HL-60 (cell line): ENCODE results near the gene FAM149B1.

Experiments used
- GABPA ChIP-seq: IDR thresholded peaks from 2 replicates; pipeline ENCODE4 v1.6.1; 2012; ENCODE audit warnings: low read depth
- POLR2AphosphoS5 ChIP-seq: IDR thresholded peaks from 2 replicates; pipeline ENCODE4 v1.6.1; 2012; ENCODE audit warnings: low read depth
- SPI1 ChIP-seq: IDR thresholded peaks from 2 replicates; pipeline ENCODE4 v1.6.1; 2012; ENCODE audit warnings: low read depth, mild to moderate bottlenecking, borderline replicate concordance
- TF ChIP-seq, protein P1 (sequence below): IDR thresholded peaks from one replicate; pipeline ENCODE4 v1.5.1; 2011; ENCODE audit warnings: low read length, control low read depth, inconsistent platforms; ENCODE audit not compliant: insufficient read depth
- TF ChIP-seq, protein P2 (sequence below): IDR thresholded peaks from 2 replicates; pipeline ENCODE4 v1.6.1; 2012; ENCODE audit warnings: low read depth; ENCODE audit not compliant: insufficient replicate concordance

DNA sequence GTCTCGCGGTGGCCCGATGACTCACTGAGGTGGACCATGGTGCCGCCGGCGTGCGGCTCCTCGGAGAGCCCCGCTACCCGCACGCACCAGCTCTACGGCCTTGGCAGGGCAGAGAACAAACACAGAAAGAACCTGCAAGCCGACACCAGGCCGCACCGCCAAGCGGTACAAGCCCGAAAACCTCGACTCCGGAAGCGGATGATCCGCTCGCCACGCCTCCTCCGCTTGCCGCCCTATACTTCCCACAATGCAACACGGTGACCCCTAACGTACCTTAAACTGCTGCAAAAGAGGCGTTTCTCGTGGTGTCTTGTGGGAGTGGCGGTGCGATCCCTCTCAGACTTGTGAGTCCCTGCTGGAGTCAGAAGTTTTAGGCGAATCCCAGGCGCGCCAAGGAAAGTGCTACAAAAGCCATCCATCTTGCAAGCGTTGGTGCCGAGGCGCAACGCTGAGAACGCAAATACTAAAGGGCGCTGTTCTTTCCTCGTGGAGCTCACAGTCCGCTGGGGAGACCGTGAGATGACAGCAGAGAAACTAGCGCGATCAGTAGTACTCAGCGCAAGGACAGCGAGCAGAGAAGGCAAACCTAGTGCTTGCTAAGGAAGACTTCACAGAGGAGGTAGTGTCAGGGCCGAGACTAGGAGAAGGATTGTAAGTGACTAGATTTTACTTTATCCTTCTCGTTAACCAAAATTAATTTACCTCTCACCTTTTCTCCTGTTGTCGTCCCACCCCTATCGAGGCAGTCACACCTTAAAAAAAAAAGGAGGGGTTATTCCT is 84.7 kb downstream of the FAM149B1 start, which contains the start of gene MRPS16:
- TF ChIP-seq, protein P1, sequence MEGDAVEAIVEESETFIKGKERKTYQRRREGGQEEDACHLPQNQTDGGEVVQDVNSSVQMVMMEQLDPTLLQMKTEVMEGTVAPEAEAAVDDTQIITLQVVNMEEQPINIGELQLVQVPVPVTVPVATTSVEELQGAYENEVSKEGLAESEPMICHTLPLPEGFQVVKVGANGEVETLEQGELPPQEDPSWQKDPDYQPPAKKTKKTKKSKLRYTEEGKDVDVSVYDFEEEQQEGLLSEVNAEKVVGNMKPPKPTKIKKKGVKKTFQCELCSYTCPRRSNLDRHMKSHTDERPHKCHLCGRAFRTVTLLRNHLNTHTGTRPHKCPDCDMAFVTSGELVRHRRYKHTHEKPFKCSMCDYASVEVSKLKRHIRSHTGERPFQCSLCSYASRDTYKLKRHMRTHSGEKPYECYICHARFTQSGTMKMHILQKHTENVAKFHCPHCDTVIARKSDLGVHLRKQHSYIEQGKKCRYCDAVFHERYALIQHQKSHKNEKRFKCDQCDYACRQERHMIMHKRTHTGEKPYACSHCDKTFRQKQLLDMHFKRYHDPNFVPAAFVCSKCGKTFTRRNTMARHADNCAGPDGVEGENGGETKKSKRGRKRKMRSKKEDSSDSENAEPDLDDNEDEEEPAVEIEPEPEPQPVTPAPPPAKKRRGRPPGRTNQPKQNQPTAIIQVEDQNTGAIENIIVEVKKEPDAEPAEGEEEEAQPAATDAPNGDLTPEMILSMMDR = no peak
- TF ChIP-seq POLR2AphosphoS5 (peak; percentile 91), GABPA (peak; percentile 48; the same call in 1 of the 2 replicates), SPI1 (no peak)
- TF ChIP-seq, protein P2, sequence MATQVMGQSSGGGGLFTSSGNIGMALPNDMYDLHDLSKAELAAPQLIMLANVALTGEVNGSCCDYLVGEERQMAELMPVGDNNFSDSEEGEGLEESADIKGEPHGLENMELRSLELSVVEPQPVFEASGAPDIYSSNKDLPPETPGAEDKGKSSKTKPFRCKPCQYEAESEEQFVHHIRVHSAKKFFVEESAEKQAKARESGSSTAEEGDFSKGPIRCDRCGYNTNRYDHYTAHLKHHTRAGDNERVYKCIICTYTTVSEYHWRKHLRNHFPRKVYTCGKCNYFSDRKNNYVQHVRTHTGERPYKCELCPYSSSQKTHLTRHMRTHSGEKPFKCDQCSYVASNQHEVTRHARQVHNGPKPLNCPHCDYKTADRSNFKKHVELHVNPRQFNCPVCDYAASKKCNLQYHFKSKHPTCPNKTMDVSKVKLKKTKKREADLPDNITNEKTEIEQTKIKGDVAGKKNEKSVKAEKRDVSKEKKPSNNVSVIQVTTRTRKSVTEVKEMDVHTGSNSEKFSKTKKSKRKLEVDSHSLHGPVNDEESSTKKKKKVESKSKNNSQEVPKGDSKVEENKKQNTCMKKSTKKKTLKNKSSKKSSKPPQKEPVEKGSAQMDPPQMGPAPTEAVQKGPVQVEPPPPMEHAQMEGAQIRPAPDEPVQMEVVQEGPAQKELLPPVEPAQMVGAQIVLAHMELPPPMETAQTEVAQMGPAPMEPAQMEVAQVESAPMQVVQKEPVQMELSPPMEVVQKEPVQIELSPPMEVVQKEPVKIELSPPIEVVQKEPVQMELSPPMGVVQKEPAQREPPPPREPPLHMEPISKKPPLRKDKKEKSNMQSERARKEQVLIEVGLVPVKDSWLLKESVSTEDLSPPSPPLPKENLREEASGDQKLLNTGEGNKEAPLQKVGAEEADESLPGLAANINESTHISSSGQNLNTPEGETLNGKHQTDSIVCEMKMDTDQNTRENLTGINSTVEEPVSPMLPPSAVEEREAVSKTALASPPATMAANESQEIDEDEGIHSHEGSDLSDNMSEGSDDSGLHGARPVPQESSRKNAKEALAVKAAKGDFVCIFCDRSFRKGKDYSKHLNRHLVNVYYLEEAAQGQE = no peak
